Activated naive CD4-positive, alpha-beta T cell (primary cell): Measurements from ENCODE around the gene SEC31A.

Source experiments
- DNase-seq, 4 experiments: peaks; one replicate each; lab custom pipeline; 2025; lab: John Stamatoyannopoulos, UW

Gene SEC31A

DNA sequence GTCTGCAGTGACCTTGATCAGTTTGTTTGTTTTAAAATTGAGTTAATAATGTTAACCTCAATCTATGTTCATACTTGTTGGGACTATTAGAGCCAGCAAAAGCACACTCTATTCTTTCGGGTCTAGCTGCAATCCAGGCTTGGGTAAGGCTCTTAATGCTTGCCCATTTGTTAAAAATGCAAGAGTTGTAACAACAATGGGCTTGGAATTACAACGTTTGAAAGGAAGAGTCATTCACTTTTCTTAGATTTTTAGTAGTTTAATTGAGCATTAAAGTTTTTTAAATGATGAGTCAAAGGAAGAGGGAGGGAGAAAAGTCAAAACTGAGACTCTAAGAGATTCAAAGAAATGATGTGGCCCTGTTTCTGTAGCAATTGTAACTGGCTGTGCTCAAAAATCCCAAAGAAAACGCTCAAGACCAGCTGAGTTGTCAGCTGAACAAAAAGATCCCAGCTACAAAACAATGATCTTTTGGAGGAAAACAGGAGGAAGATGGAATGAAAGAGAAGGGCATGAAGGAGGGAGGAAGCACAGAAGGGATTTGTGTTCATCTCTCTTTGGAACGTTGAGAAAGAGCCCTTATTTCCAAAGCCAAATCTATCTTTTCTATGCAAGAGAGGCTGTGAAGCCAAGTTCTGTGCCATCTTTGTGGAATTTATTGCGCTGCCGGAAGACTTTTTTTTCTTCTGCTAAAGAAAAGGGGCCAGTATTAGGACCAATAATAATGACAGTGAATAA, 97.9 kb downstream of the SEC31A start:
- no peak for DNase-seq

DNA sequence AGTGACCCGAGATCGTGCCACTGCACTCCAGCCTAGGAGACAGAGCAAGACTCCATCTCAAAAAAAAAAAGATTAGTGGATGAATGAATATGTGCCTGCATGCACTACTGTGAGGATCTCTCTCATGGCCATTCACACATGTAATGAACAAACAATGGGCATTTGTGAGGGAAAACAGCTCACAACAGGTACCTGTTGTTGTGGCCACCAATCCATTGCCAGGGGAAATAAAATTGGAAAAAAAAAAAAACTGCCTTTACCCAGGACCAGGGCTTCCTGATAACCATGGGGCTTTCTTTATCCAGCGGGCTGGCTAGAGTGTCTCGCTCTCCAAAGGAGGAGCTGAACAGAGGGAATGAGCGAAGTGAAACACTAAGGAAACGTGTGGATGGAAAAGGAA, 99.8 kb downstream of the SEC31A start:
- DNase-seq = no peak

DNA sequence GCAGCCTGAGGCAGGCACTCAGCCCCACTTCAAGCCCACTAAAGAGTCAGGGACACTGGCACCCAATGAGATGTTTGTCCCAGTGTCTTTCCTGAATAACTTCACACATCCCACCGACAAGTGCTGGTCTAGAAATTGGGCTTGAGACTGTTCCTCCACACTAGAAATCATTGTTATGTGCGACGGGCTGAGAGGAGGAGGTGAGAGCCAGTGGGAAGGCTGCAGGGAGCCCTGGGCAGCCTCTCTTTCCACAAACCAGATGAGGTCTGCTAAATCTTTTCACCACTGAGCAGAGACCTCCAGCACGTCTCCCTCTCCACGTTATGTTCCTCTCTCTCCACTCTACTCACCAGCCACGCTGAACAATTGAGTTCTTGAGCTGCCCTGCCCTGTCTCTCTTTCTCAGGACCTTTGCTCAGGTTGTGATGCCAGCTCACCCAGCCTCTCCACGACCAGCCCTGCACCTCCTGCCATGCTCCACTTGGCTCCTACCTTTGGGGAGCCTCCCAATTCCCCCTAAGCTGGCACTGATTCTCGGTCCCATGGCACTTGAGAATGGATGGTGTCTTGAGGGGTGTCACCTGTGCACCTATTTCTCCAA, 100.8 kb downstream of the SEC31A start:
- DNase-seq = no peak

DNA sequence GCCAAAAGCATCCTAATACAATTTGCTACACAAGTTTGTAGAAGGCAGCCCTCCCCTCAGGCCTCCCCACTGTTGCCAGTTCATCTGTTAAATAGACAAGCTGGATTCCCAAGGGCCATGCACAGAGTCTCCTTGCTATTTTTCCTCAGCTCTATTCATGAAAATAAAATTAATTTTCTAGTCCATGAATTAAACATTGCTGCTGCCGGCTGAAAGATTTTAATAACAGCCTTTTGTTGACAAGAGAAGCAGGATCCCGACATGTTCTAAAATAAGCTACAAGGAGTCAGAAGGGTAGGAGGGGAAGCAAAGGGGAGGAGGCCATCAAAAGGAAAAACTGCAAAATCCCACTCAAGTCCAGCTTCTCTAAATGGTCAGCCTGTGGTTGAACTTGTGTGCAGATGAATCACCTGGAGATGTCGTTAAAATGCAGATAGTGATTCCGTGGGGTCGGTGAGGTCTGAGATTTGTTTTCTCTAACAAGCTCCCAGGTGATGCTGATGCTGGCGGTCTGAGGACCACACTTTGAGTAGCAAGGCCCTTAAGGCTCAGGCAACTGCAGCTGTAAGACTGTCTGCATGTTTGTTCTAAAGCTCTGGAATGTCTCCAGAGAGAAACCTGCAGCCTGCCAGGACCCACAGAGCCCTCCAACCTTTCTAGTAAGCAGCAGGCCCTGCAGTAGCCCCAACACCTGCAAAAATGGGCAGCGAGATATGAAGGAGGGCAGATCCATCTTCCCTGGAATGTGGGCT, 101.8 kb downstream of the SEC31A start:
- no peak for DNase-seq

DNA sequence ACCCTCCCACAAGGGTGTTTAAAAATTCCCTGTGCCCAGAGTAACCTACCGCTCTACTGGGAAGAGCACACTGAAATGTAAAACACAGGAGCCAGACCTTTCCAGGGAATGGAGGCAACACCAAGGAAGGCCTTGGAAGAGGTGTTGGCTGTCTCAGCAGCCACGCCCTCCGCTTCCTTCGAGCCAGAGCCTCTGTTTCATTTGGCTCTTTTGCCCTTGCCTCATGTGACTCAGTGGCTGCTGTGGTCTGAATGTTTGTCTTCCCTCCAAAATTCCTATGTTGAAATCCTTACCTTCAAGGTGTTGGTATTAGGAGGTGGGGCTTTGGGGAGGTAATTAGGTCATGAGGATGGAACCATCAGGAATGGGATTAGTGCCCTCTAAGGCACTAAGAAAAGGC, 103.6 kb downstream of the SEC31A start:
- DNase-seq = no peak

DNA sequence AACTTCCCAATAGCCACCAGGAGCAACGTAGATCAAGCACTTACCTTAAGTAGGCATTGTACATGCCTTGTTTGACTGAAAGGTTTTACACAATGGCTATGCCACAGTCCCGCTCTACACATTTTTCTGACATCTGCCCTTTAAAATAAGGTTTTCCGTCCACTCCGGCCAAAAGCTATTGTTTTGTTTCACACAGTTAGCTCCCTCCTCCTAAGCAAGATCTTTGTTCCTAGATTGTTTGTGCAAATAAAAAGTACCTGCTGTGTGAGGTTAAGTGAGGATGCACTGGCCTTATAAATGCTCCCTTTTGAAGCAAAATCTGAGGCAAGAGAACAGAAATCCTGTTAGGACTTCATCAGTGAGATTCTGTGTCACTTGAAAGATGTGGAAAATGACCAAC, 104.1 kb downstream of the SEC31A start:
- DNase-seq = no peak

DNA sequence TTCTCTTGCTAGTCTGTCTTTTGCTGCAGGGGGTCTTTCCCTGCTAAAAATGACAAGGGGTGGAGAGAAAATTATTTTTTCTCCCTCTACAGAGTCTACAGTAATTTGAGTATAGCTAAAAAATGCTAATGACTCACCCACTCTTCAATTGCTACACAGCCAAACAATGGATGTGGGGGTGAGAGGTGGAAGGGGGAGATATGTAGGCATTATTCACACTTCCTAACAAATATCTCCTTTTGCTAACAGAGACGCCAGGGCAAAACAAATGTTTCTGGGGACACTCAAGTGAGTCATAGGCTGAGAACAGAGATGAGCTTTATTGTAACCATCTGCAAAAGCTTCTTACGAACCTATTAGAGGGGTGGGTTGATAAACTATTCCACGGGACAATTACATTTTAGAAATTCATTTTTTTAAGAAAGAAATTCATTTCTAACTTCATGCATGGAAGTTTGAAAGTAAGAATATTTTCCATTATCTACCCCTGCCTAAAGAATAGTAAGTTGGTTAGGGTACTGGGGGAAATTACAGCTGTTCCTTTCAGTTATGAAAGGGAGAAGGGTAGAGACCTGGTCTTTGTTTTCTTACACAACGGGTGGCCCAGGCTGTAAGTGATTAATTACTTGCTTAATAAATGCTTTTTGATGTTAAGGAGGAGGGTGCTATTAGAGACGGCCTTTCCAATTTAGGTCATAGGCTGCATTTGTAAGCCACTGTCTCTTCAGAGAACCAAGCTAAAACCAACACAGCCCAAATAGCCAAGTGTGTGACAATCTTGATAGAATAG, 105.1 kb downstream of the SEC31A start:
- no peak for DNase-seq

DNA sequence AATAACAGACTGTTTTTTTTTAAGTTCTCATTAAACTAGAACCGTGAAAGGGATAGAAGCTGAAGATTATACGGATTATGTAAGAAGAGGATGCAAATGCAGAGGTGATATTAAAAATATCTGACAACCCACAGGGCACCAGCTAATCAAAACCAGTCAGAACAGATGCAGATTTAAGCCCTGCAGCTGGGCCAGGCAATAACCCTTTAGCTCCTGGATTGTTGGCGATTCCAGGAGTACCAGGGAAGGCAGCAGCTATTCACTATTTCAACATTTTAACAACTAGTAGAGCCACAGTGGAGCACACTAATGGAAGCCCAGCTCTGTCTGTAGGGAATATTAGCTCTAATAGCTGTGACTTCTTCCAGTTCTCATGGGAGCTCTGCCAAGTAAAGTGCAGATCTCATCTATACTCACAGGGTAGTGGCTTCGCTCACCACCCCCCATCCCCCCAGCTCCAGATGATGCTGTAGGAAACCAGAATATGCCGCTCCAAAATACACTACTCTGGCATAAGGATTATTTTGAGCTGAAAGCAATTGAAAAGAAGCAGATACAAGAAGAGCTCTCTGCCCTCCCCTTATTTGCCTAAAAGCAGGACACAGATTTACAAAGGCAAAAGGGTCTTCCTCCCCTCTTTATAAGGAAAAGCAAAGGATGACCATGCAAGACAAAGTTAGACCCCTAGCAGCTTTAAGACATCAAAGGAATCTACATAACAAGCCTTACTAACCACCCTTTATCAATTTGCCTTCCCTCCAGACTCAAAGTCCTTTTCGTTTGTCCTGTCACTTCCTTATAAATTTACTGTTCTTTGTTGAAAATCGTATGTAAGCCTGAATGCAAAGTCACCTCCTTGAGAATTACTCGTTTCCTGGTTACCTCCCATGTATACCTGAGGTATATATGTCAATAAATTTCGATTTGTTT, 106.0 kb downstream of the SEC31A start:
- DNase-seq = no peak

DNA sequence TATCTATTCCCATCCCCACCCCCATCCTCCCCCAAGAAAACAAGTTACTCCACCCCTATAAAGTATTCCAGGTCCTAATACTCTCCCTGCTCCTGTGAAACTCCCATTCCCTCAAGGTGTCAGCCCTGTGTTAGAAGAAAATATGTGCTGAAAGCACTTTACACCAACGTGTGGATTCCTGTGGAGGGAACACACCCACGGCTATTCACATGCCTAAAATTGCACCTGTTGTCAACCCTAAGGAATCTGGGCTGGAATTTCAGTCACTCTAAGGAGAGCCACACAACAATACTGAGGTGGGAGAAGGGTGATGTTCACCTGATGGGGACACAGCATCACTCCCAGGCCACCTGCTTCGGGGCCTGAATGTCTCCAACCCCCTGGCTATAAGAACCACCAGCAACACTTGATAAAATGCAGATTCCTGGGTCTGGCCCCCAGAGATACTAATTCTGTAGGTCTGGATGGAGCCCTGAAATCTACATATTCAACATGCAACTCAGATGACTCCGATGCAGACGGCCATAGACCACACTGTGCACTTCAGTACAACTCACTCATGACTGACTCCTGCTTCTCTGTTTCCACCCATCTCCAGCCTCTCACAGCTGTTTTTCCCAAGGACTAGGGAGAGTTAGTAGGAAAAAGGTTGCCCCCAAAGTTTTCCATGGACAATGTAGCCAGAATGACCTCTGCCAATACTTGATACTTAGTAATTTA, 108.2 kb downstream of the SEC31A start:
- DNase-seq = no peak

DNA sequence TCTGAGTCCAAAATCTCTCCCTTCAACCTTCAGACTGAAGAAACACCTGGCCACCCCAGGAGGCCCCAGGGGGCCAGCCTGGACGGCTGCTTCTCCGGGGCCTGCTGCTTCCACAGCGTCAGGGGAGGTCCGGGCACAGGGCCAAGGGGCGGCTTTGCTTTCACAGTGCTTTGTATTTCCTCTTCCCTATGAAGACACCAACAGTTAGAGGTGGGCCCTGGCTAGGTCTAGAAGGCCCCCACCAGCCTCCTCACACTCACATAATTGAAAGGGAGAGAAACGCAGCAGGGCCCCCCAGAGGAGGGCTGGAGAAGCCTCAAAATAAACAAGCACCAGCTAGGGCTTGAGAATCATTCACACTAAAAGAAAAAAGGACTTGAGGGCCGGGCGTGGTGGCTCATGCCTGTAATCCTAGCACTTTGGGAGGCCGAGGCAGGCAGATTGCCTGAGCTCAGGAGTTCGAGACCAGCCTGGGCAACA, 110.2 kb downstream of the SEC31A start:
- DNase-seq = no peak

DNA sequence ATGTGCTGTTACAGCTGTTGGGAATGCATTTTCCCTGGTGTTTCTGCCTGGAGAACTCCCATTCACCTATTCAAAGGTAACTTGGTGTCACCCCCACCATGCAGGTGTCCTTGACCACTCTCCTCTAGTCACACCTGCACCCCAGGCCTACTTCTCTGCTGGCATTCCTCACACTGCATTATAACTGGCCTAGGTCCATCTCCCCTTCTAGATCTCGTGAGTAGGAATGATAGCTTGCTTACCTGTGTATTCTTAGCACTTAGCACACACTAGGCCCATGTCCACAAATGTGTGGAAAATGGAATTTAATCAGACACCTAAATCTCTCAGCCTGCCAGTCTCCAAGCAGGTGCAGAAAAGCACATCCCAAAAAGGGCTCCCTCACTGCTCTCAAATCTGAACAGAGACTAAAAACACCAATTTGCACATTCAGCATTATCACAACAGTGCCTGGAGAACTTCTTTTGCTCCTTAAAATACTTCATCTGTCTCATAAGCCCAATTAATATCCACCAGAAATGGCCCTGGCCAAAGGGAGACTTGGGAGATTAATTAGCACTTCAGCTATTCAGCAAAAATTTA, 110.7 kb downstream of the SEC31A start:
- DNase-seq = no peak

DNA sequence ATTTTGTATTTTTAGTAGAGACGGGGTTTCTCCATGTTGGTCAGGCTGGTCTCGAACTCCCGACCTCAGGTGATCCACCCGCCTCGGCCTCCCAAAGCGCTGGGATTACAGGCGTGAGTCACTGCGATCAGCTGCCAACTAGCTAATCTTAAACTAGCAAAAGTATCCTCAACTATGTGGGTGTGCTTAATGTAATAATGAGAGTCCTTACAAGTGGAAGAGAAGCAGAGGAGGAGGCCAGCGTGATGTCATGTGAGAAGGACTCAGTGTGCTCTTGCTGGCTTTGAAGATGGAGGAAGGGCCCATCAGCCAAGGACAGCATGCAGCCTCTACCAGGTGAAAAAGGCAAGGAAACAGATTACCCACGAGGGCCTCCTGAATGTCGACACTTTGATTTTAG, 111.9 kb downstream of the SEC31A start:
- DNase-seq = no peak

DNA sequence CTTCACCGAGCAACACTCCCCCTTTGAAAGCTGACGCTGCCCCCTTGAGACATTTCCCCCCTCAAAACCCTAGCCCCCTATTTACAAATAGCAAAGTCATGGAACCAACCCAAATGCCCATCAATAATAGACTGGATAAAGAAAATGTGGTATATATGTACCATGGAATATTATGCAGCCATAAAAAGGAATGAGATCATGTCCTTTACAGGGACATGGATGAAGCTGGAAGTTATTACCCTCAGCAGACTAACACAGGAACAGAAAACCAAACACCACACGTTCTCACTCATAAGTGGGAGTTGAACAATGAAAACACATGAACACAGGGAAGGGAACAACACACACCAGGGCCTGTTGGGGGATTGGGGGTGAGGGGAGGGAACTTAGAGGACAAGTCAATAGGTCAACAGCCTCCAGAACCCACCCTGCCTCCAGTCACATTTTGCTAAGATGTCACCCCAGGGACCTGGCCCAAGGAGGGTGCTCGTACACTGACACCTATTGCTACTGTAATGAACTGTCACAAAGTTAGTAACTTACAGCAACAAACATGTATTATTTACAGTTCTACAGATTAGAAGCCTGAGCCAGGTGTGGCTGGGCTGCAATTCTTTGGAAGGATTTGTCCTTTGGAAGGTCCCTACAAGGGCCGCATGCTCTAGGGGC, 113.0 kb downstream of the SEC31A start:
- no peak for DNase-seq

DNA sequence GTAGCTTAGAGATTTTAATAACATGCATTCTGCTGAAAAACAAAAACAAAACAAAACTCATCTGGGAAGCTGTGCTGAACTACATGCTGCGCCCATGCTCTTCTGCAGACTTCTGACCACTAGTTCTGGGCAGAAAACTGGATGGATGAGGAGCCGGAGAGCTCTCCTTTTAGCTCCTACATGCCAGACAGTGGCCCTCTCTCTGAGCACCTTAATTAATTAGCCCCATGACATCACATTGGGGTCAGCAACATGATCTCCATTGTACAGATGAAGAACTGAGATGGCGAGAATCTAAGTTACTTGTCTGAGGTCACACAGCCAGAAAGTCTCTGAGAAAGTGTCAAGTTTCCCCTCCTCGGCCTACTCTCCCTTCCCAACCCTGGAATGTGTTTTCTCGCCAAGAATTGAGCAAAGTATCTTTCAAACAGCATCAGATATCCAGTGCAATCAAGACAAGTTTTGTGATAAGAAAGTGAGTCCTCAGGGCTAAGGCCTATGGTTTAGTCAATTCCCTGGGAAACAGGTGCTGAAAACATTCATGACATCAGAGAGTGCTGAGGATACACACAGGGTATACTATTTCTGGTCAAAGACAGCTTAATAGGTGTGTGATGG, 113.9 kb downstream of the SEC31A start:
- no peak for DNase-seq

DNA sequence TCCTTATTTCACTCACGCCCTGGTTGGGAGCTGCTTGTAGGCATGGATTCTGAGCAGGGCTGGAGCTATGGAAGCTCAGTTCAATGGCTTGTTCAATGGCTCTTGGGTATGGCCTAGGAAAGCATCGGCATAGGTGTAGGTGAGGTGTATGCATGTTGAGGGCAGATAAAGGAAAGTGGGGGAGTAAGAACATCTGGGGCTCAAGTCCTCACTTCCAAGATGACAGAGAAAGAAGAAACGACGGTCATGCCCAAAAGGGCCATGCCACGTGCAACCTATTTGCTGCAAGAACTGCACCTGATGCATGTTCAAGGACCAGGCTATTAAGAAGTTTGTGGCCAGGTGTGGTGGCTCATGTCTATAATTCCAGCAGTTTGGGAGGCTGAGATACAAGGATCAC, 115.7 kb downstream of the SEC31A start:
- no peak for DNase-seq

DNA sequence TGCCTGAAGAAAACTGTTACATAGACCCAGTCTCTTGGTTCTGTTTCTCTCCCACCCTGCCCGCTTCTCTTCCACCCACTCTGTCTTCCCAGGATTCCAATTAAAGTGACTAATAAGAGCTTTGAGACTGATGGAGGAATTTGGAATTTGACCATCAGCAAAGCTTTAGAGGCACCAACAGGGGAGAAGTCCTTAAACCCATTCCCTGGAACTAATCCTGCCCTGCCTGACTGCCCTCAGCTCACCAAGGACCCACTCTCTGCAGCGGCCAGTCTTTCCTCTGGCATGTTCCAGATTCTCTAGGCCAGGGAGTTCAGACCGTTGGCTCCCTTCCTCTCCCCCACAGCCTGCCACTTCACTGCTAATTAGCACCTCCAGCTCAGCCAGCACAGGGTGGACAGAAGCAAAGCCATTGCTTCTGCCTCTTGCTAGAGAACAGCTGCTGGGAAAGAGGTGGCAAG, 116.2 kb downstream of the SEC31A start:
- DNase-seq = no peak

DNA sequence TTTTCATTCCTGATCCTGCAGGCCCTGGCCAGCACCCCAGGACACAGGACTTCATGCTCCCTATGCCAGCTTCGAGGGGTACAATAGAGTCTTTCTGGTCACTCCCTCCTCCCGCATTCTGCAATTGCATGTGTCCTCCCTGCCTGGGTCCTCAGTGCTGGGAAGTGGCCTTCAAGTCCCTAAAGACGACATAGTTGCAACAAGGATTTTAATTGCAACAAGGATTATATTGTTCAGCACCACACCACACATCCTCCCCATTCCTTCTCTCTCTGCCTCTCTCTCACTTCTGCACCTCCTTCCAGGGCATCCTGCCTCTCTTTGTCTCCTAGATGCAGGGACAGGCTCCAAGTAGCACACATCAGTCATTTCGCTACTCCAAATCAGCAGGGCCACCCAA, 117.9 kb downstream of the SEC31A start:
- DNase-seq = no peak

DNA sequence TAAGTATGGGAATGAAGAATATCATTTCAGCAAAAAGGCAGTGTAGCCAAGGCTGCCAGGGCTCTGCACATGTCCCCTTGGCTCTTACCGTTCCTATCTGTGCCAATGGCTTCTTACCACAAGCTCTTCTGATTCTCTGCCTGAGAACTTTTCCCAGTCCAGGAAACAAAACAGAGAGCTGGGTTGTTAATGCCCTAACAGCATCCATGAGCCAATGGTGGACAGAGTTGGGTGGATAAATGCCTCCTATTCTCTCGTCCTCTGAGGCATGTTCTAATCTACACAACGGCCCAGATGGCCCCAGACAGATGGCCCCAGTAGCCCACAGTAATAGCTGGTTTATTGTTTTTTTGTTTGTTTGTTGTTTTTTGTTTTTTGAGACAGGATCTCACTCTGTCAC, 120.3 kb downstream of the SEC31A start:
- DNase-seq = no peak
